Esophagus muscularis mucosa (tissue), 3 donors: ENCODE measurements around the gene TIGAR.

Source experiments
- CTCF ChIP-seq, 3 experiments: fragments of 200-600 bp in 2 of 3; fragments of 450-650 bp in 1 of 3; sonication (generic) in 2 of 3; IDR thresholded peaks; one replicate each; pipeline ENCODE4 v1.5.1; 2017 to 2019; ENCODE audit warnings: antibody characterized with exemption in 3 of 3, mild to moderate bottlenecking in 2 of 3, moderate library complexity in 1 of 3
- EP300 ChIP-seq: sonication (generic); formaldehyde crosslinking; IDR thresholded peaks from one replicate; pipeline ENCODE4 v1.6.1; 2017; ENCODE audit warnings: antibody characterized with exemption

GRCh38 chr12:4386801-4387200 lies 65.8 kb downstream of the TIGAR start:
- TF ChIP-seq CTCF (IDR thresholded peaks at IDR 0.05), result no peak
- no peak for TF ChIP-seq EP300
